ENCODE data around the gene ZNF385D. TPM values are rescaled to one million over a fixed set of nuclear protein-coding genes. Genes with fewer than 3 reads are reported as not detected.
A peak's percentile ranks its signal among the peaks of the same experiment; 100 is the strongest.

The ZNF385D gene
- polyA plus RNA-seq, 1 of the 3 experiments (the other 2 are of a cell fraction) = 1.8 TPM

GRCh38 chr3:21421096-21421495 is 329.9 kb downstream of the ZNF385D start (continued):
- TF ChIP-seq PBX3 (IDR thresholded peaks at IDR 0.05) = no peak

DNA sequence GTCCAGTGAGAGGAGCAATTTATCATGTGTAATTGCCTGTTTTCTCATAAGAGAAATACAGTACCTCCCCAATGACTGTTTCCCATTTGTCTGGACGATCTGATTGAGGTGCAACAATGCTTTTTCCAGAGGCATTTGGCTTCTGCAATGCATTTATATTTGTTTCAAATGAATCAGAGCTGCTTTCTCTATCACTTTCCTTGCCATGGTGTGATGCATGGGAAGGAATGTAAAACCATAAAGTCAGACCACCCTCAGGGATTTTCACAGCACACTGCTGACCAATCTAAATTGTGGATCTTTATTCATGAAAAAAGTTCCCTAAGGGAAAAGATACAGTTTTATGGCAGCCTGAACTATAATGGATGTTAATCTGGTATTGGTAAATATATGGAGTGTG is 333.0 kb downstream of the ZNF385D start:
- no peaks in the 10 kb centered on the region for H4K20me1 ChIP-seq (ENCODE audit: insufficient read depth)
- TF ChIP-seq NRF1 (IDR thresholded peaks at IDR 0.05; ENCODE audit: low read depth, low read length) (no peak), TCF12 (IDR thresholded peaks at IDR 0.05) (no peak), PBX3 (IDR thresholded peaks at IDR 0.05) (no peak), FOXM1 (IDR thresholded peaks at IDR 0.05; ENCODE audit: low read depth) (no peak), RCOR1 (IDR thresholded peaks at IDR 0.05; ENCODE audit: low read length) (peak; percentile 16; the same call in 1 of the 2 replicates), SIN3A (IDR thresholded peaks at IDR 0.05; ENCODE audit: borderline replicate concordance, low read depth, low read length) (no peak), GATA2 (CRISPR knock-in tag; IDR thresholded peaks at IDR 0.05) (peak; percentile 55), GABPA (IDR thresholded peaks at IDR 0.05; ENCODE audit: low read depth) (no peak)
- H3K27ac ChIP-seq (ENCODE audit: low read depth in 2 of 2, low read length in 1 of 2) = no peak overlapping the region
- no peak for DNase-seq
- ChIA-PET CTCF (no interaction called here), POLR2A (interaction anchor here (0.5 kb wide), 1 partner anchor 1364 kb away, joined by 3 read pairs; no protein-coding TSS in a partner anchor)
- H3K4me3 ChIP-seq (ENCODE audit: low read depth in 2 of 2, low read length in 1 of 2) = no peak overlapping the region
- no peaks in the 10 kb centered on the region for H3K36me3 ChIP-seq (replicated peaks in 1 of 2; ENCODE audit: control insufficient read depth in 1 of 2, insufficient read depth in 2 of 2, low read length in 1 of 2)
- H3K4me1 ChIP-seq (ENCODE audit: control insufficient read depth in 1 of 2, insufficient read depth in 2 of 2, low read depth in 1 of 2, low read length in 1 of 2) = peaks cover 0 to 2% of the 10 kb centered on the region in 2 experiments; a peak in 2 of 4 replicates
- no peaks in the 10 kb centered on the region for H3K9me3 ChIP-seq
- no peak overlapping the region for H3K9ac ChIP-seq
- no peaks in the 10 kb centered on the region for H3K9me2 ChIP-seq
- no peaks in the 10 kb centered on the region for H3F3A ChIP-seq (replicated peaks; ENCODE audit: insufficient read depth)
- 17% methylated on average over 1 of the region's 1 CpG for WGBS (ENCODE audit: low lambda C conversion rate)
- no peaks in the 10 kb centered on the region for H3K27me3 ChIP-seq (ENCODE audit: insufficient read depth)
- H2AFZ ChIP-seq (ENCODE audit: low read depth) = no peak overlapping the region
- no peaks in the 10 kb centered on the region for H3K79me2 ChIP-seq (ENCODE audit: insufficient read depth)
- H3K4me2 ChIP-seq = no peak overlapping the region

- no peak overlapping the region for H3K4me2 ChIP-seq
- no peaks in the 10 kb centered on the region for H3F3A ChIP-seq (replicated peaks; ENCODE audit: insufficient read depth)
- ChIA-PET CTCF (no interaction called here), POLR2A (no interaction called here)
- H3K27me3 ChIP-seq (ENCODE audit: insufficient read depth) = no peaks in the 10 kb centered on the region
- no peaks in the 10 kb centered on the region for H3K36me3 ChIP-seq (replicated peaks in 1 of 2; ENCODE audit: control insufficient read depth in 1 of 2, insufficient read depth in 2 of 2, low read length in 1 of 2)
- 15% methylated on average over 4 of the region's 4 CpGs for whole genome bisulfite sequencing (ENCODE audit: low lambda C conversion rate)
- no peaks in the 10 kb centered on the region for H3K9me3 ChIP-seq
- H3K9me2 ChIP-seq = no peaks in the 10 kb centered on the region
- H3K4me3 ChIP-seq (ENCODE audit: low read depth in 2 of 2, low read length in 1 of 2) = no peak overlapping the region
- no peaks in the 10 kb centered on the region for H3K79me2 ChIP-seq (ENCODE audit: insufficient read depth)
- peaks cover 0 to 2% of the 10 kb centered on the region in 2 experiments; a peak in 2 of 4 replicates for H3K4me1 ChIP-seq (ENCODE audit: control insufficient read depth in 1 of 2, insufficient read depth in 2 of 2, low read depth in 1 of 2, low read length in 1 of 2)
- peak overlapping the region in 1 of 2 experiments; percentile 56; a peak in 2 of 4 replicates for H3K27ac ChIP-seq (ENCODE audit: low read depth in 2 of 2, low read length in 1 of 2)
- no peak overlapping the region for H3K9ac ChIP-seq
- peak; percentile 52 for DNase-seq
- no peak overlapping the region; the same call in 1 of the 2 replicates for H2AFZ ChIP-seq (ENCODE audit: low read depth)
- H4K20me1 ChIP-seq (ENCODE audit: insufficient read depth) = no peaks in the 10 kb centered on the region
- TF ChIP-seq GABPA (IDR thresholded peaks at IDR 0.05; ENCODE audit: low read depth) (no peak), TEAD4 (IDR thresholded peaks at IDR 0.05; ENCODE audit: borderline replicate concordance, insufficient read depth) (no peak), TAF1 (IDR thresholded peaks at IDR 0.05; ENCODE audit: borderline replicate concordance, low read depth, low read length) (no peak), GATA2 (CRISPR knock-in tag; IDR thresholded peaks at IDR 0.05) (peak; percentile 54; the same call in 1 of the 2 replicates), PBX3 (IDR thresholded peaks at IDR 0.05) (no peak), EP300 (IDR thresholded peaks at IDR 0.05; ENCODE audit: borderline replicate concordance in 1 of 2, low read depth in 1 of 2, low read length in 1 of 2) (peak in 1 of 2 experiments; percentile 80; a peak in 2 of 4 replicates), FOXJ3 (CRISPR knock-in tag; IDR thresholded peaks at IDR 0.05) (no peak), USF2 (IDR thresholded peaks at IDR 0.05; ENCODE audit: borderline replicate concordance, low read depth, low read length) (no peak), NRF1 (IDR thresholded peaks at IDR 0.05; ENCODE audit: low read depth, low read length) (no peak), MAX (IDR thresholded peaks at IDR 0.05; ENCODE audit: low read depth) (no peak), EZH2phosphoT487 (IDR thresholded peaks at IDR 0.05; ENCODE audit: borderline replicate concordance, low read depth) (no peak), TCF12 (IDR thresholded peaks at IDR 0.05) (peak; percentile 23; the same call in 1 of the 2 replicates), RXRA (IDR thresholded peaks at IDR 0.05; ENCODE audit: borderline replicate concordance, low read depth) (no peak), FOSL2 (IDR thresholded peaks at IDR 0.05; ENCODE audit: borderline replicate concordance, low read depth) (no peak), SMC3 (IDR thresholded peaks at IDR 0.05; ENCODE audit: low read depth, low read length) (no peak)
- TF ChIP-seq, protein P1, sequence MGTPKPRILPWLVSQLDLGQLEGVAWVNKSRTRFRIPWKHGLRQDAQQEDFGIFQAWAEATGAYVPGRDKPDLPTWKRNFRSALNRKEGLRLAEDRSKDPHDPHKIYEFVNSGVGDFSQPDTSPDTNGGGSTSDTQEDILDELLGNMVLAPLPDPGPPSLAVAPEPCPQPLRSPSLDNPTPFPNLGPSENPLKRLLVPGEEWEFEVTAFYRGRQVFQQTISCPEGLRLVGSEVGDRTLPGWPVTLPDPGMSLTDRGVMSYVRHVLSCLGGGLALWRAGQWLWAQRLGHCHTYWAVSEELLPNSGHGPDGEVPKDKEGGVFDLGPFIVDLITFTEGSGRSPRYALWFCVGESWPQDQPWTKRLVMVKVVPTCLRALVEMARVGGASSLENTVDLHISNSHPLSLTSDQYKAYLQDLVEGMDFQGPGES (IDR thresholded peaks at IDR 0.05; ENCODE audit: low read depth, low read length) = no peak
Observed at GRCh38 chr3:21414506-21414905, 336.5 kb downstream of the ZNF385D start.

Data from SK-N-SH (cell line).